ENCODE measurements around the gene ERC1.

DNA sequence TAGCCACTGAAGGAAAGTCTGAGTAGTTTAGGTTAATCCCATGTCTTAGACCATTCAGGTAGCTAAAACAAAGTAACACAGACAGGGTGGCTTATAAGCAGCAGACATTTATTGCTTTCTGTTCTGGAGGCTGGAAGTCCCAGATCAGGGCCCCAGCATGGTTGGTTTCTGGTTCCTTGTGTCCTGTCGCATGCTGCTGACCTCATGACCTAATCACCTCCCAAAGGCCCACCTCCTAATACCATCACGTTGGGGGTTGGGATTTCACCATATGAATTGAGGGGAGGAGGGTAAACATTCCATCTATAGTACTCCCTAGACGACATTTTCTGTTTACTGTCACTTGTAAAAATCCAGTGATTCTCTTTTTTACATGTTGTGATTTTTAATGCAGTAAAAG is 454.8 kb downstream of the ERC1 start:
- TF ChIP-seq, protein P1, sequence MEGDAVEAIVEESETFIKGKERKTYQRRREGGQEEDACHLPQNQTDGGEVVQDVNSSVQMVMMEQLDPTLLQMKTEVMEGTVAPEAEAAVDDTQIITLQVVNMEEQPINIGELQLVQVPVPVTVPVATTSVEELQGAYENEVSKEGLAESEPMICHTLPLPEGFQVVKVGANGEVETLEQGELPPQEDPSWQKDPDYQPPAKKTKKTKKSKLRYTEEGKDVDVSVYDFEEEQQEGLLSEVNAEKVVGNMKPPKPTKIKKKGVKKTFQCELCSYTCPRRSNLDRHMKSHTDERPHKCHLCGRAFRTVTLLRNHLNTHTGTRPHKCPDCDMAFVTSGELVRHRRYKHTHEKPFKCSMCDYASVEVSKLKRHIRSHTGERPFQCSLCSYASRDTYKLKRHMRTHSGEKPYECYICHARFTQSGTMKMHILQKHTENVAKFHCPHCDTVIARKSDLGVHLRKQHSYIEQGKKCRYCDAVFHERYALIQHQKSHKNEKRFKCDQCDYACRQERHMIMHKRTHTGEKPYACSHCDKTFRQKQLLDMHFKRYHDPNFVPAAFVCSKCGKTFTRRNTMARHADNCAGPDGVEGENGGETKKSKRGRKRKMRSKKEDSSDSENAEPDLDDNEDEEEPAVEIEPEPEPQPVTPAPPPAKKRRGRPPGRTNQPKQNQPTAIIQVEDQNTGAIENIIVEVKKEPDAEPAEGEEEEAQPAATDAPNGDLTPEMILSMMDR (IDR thresholded peaks at IDR 0.05): no peak
- no peak for TF ChIP-seq POLR2AphosphoS5 (IDR thresholded peaks at IDR 0.05)
